Activated T-cell treated with anti-CD3 and anti-CD28 coated beads for 1 hour (primary cell): ENCODE results near the gene PPTC7.
"Not testable (repeated sequence)": the region's sequence is repeated elsewhere in the genome, so short reads cannot be mapped to it uniquely, and the experiment has no call there.

ENCODE experiments used
- DNase-seq: peaks from one replicate; pipeline ENCODE4 v3.0.0-alpha.2; 2020; ENCODE audit warnings: low read depth

Gene PPTC7

DNA sequence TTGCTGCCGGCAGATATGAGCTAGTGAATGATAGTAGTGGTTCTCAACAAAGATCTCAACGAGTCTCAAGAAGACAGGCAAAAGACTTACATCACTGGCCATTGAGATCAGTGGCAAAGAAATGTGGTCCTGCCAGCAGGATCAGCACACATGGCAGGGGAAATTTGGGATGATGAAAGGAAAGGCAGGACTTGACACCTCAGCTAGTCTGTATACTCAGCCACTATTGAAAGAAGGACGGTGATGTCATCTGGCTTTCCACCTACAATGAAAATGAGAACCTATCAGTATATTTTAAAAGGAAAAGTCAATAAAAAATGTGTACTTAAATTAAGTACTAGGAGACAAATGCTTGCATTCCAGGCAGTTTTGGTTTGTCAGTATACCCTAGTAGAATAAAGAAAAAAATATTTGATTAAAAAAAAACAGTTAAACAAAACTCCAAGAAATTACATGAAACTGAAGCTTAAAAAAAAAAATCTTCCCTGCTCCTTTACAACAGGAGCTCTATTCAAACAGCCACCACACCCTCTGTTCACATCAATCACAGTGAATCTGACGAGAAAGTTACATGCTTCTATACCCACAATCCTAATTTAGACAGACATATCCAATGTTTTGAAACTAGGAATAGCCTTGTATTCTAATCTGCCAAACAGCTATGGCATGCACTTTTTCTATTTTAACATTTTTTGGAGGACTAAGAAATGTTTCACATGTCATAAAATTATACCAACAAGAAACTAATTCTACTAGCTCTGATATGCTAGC lies 46.1 kb downstream of the PPTC7 start:
- DNase-seq = no peak

DNA sequence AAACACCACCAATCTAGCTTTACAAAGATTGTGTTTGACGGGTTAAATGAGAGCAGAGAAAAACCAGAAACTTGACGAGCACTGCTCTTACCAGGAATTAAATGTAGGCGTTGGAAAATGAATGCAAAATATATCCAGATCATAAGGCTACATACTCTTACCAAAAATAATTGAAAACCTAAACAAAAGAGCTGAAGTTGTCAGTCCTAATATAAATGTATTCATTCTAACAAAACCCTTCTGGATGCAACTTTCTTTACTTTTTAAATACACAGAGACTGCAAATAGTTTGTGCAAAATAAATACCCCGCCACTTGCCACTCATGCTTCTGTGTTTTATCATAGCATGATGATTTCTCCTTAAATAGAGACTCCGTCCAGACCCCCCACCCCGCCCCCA lies 48.3 kb downstream of the PPTC7 start:
- DNase-seq = no peak

DNA sequence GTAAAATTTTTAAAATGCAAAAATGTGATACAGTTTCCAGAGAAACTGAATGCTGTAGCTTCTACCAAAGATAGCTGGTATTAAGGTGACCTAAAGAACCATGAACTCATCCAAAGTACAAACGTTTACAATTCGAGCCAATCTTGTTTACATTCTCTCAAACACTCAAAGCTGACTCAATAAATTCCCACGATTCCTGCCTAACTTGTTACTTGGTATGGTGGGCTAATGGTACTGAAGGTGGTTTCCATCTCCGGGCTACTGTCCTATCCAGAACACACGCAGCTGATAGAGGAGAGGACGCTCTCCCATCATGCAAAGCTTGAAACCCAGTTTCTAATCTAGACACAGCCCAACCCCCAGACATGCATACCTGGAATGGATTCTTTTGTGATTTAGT lies 49.5 kb downstream of the PPTC7 start:
- DNase-seq = no peak

DNA sequence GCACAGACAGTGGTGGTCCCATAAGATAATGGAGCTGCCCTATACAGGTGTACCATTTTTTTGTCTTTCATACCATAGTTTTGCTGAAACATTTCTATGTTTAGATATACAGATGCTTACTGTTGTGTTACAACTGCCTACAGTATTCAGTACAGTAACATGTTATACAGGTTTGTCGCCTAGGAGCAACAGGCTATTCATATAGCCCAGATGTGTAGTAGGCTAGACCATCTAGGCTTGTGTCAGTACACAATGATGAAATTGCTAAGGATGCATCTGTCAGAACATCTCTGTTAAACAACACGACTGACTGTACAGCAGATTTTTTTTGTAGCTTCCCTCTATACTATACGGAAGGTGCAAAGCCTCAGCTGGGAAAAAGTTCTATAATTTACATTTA lies 50.5 kb downstream of the PPTC7 start:
- no peak for DNase-seq

DNA sequence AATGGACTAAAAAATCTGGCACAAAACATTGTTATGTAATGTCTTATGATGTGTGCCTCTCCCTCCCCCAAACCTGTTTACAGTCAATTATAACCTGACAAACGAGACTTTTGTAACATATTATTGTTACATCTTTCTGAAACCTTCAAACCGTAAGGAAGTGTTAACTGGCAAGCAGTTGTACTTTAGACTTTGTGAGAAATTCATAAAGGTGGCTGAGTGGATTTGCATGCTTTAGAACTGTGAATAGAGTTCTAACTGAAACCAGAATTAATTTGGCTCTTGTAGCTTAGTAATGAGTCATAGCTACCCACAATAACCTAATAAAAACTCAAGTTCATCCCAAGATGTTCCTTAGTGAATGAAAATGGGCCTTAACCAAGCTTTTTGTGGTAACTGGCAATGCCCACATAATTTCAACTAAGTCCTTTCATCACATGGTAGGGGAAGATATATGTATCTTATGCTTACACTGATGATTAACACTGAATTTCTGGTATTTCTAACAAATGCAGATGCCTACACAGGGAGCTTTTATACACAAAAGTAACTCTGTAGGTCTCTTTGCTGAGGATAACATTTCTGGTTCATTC lies 51.3 kb downstream of the PPTC7 start:
- DNase-seq = no peak

DNA sequence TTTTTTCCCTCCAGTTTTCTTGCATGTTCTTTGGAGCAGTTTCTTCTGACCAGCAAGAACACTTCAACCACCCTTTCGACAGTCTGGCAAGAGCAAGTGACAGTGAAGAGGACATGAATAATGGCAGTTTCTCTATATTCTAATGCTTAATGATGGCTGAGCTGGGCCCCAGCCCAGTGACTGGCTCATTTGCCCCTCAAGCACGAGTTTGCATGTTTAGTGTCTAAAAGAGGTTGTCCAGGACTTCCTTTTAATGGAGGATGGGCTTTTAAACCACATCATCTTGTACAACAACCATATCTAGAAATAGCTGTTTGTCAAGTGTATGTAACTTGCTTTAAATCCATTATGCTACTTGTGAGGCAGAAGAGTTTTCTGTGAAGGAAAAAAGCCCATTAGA lies 52.6 kb downstream of the PPTC7 start:
- no peak for DNase-seq

DNA sequence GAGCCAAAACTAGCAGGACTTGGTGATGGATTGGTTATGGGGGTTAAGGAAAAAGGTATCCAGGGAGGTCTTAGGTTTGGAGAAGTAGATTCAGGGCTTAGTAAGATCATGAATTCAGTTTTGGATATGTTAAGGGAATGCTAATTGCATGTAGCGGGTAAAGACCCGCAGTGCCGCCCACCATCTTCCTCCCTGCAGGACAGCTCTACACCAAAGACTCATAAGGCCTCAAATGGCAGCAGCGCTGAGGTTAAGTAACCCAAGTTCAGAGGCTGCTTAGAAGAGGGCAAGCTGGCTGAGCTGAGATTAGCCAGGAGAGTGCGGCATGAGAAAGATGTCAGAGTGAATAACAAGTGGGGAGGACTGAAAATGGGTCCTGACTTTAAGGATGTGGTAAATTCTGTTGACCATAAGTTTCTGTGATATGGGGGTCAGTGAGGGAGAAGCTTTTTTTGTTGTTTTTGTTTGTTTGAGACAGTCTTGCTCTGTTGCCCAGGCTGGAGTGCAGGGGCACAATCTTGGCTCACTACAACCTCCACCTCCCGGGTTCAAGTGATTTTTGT lies 54.8 kb downstream of the PPTC7 start:
- no peak for DNase-seq

DNA sequence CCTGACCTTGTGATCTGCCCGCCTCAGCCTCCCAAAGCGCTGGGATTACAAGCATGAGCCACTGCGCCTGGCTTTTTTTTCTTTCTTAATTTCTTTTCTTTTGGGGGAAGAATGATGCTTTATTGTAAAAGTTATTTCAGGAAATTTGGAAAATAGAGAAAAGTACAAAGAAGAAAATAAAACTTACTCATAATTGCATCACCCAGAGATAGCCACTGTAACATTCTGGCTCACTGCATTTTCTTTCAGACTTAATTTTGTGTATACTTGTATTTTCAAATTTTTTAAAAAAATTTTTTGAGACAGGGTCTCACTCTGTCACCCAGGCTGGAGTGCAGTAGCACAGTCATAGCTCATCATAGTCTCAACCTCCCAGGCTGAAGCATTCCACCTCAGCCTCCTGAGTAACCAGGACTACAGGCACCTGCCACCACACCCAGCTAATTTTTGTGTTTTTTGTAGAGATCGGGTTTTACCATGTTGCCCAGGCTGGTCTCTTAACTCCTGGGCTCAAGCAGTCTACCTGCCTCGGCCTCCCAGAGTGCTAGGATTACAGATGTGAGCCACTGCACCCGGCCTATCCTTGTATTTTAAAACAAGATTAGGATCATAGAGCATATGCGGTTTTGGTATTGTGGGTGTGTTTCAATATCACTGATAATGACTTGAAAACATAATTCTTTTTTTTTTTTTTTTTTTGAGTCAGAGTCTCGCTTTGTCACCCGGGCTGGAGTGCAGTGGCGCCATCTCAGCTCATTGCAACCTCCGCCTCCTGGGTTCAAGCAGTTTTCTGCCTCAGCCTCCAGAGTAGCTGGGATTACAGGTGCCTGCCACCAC lies 62.0 kb downstream of the PPTC7 start:
- not testable (repeated sequence) for DNase-seq

DNA sequence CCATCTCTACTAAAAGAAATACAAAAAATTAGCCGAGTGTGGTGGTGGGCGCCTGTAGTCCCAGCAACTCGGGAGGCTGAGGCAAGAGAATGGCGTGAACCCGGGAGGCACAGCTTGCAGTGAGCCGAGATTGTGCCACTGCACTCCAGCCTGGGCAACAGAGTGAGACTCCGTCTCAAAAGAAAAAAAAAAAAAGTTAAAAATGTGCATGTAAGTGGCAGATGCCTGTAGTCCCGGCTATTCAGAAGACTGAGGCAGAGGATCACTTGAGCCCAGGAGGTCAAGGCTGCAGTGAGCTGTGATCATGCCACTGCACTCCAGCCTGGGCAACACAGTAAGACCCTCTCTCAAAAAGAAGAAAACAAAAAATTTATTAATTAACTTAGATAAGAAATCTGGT lies 65.1 kb downstream of the PPTC7 start:
- not testable (repeated sequence) for DNase-seq

DNA sequence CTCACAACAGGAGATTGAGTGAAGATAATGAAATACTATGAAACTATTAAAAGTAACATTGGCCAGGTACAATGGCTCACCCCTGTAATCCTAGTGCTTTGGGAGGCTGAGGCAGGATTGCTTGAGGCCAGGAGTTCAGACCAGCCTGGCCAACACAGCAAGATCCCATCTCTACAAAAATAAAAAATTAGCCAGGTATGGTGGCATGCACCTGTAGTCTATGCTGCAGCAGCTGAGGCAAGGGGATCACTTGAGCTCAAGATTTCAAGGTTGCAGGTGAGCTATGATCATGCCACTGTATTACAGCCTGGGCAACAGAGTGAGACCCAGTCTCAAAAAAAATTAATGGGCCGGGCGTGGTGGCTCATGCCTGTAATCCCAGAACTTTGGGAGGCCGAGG lies 66.1 kb downstream of the PPTC7 start:
- no peak for DNase-seq

DNA sequence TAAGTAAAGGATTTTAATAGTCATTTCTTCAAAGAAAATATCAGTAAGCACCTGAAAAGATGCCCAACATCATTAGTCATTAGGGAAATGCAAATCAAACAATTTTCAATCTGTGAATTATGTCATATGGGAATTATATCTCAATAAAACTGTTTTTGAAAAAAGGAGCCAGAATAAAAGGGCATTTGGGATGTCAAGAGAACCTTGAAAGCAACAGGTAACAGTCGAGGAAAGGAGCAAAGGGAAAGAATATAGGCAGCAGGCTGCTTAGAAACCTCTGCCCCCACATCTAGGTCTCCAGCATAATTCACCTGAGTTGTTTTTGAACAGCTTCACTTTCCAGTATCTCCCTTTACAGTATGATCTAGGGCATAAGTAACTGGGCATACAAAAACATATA lies 68.8 kb downstream of the PPTC7 start:
- no peak for DNase-seq

DNA sequence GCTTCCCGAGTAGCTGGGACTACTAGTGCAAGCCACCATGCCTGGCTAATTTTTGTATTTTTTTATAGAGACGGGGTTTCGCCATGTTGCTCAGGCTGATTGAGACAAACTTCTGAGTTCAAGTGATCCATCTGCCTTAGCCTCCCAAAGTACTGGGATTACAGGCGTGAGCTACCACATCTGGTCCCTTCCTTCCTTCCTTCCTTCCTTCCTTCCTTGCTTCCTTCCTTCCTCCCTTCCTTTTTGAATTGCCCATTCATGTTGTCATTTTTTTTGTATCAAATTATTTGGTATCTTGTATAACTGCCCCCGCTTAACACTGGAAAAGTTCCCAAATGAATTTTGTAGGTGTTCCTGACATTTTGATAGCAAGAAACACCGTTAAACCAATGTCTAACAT lies 69.3 kb downstream of the PPTC7 start:
- DNase-seq = no peak

DNA sequence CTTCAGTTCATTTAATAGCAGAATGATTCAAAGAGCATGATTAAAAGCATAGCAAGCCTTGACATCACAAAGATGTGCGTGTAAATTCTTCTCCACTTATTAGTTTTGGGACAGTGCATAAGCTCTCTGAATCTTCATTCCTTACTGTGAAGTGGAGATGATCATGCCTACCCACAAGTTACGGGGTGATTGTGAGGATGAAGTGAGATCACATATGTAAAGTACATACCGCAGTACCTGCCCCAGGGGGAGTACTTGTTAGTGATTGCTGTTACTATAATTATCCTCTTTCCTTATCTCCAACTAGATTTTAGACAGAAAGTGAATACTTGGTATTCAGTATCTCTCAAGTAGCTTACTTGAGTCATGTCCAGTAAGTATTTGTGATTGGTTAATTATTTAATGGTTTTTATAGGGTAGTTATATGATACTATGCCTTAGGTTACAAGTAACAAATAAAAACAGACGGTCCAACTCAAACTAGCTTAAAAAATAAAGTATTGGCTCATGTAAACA lies 75.0 kb downstream of the PPTC7 start:
- no peak for DNase-seq

DNA sequence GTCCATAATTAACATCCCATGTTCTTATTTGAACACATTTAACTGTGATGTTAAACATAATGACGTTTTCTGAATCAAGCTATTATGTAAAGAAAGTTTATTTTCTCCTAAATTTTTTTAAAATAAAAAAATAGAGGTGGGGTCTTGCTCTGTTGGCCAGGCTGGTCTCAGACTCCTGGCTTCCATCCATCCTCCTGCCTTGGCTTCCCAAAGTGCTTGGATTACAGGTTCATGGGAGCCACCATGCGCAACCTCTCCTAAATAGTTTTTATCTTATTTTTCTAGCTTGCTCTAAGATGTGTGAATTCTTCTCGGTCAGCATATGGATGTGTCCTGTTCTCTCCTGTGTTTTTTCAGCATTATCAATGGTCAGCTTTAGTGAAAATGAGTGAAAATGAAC lies 77.8 kb downstream of the PPTC7 start:
- no peak for DNase-seq

DNA sequence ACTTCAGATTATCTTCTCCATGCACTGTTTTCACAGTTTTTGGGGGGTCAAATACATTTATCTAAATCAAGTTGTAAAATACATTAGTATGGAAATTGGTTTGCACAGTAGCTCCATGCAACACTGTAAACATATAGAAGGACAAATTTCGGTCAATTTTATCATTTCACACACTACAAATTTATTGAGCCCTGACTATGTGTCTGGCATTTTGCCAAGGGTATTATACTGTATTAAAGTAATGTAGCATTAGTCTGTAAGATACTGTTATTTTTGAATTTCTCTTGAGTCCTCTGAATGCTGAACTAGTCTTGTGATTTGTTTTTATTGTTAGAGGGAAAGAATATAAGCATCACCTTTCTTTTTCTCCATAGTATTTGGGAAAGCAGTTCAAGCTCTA lies 79.7 kb downstream of the PPTC7 start:
- no peak for DNase-seq

DNA sequence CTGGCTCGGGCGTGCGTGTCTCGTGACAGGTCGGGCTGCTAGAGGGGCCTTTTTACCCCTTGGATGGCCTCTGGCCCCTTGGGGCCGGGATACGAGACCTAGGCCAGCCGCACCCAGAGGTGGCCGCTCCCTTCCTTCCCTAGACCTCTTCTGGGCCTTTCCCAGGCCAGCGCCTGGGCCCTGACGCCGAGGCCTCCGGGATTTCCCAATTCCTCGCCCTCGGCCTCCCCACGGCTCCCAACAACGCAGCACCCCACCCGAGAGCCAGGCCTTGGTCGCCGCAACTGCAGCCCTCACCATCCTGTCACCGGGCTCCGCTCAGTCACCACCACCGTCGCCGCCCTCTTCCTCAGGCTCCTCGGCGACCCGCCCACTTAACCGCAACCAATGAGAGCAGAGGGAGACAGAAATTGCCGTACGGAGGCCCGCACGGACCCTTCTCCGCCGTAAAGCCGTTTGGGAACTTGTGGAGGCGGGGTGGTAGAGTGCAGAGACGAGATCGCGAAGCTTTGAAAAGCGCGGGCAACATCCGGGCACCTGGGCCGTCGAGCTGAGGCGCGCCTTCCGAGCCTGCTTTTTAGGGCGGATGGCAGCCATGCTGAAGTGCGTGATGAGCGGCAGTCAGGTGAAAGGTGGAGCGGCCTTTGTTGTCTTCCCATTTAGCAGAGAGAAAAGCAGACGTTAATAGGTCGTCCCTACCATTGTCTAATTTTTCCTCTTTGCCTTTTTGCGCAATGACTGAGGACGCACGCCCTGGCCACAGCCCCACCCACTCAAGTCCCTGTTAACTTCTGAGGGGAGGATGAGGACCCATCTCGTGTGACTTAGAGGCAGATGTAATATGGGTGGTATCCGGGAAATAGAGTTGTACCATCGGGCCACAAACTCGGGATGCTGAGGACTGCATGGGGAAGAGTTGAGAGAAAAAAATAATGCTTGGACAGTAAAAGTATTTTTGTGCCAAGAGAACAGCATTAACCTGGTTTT lies 81.1 kb downstream of the PPTC7 start, which contains the start of the genes RAD9B and VPS29:
RAD9B (plus strand) TSS at position 580 of the 987 bp plus-strand sequence; CDS start at position 587, 7 bp downstream.
VPS29 (minus strand) TSS at position 360 of the 987 bp plus-strand sequence; CDS start at position 300, 60 bp downstream.
- peak; percentile 96 for DNase-seq

DNA sequence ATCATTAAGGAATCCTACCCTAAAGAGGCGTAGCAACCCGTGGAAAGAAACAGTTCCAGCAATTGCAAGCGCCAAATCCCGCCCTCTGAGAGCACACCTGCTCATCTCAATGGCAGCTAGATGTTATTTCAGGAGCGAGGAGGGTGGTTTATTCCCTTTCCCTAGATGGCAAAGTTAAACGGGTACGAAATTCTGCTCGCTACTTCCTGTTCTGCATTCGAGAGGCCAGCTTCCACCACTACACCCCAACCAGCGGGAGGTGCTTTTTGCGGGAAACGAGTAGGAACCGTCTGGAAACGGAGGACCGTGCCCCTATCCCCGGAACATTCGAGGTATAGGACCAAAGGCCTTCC lies 81.7 kb downstream of the PPTC7 start:
- DNase-seq = peak; percentile 22

DNA sequence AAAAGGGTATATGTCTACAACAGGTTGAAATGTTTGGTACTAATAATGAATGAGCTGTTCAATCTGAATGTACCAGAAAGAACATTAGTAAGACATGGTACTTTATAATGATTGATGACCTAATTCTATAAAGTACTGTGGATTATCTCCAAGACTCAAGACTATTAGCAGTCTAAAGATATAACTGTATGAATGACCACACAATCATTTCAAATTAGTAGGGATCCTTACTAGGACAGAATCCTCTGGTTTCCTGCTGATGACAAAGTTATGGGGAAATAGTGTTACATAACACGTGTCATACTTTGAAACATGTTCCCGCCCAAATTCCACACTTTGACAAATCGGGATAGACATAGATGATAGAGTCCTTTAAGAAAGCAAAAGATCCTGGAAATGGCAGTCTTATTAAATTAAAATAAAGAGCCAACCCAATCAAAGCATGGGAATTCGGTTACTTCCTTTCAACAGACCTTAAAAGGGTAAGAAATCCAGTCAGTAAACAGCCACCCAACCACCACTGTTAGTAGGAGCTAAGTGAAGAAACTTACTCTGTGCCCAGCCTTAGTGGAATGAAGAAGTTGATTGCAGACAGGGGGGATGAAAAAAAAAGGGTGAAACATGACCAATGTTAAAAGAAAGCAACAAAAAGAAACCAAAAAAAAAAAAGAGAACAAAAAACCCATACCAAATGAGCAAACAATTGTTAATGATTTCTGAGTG lies 84.0 kb downstream of the PPTC7 start:
- no peak for DNase-seq
